GM21367 (cell line): ENCODE measurements around the gene SF3B6.
"Not testable (repeated sequence)": the region's sequence is repeated elsewhere in the genome, so short reads cannot be mapped to it uniquely, and the experiment has no call there.

ENCODE experiments used
- ATAC-seq: cut with Tn5 transposase; IDR thresholded peaks from one replicate; pipeline ENCODE4 v1.9.1; 2021; ENCODE audit not compliant: unreplicated experiment

Gene SF3B6

GRCh38 chr2:24054366-24055010 lies 21.6 kb downstream of the SF3B6 start:
- no peak for ATAC-seq

- no peak for ATAC-seq
Observed at GRCh38 chr2:24052951-24053350, 23.2 kb downstream of the SF3B6 start.

DNA sequence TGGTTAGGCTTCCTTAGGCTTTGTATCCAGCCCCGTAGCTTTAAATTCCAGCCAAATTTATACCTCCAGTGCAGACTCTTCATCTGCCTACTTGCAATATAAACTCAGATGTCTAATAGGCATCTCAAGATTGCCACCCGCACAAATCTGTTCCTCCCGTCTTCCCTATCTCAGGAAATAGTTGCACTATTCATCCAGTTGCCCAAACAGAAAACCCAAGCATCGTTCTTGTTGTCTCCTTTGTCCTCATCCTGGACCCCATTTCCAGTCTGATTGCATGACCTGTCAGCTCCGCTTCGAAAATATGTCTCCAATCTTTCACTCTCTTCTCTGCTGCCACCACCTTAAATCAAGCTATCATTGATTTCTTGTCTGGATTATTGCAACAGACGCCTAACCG lies 24.3 kb downstream of the SF3B6 start:
- ATAC-seq: no peak

- no peak for ATAC-seq
Observed at GRCh38 chr2:24050041-24050979, 25.8 kb downstream of the SF3B6 start.

GRCh38 chr2:24049485-24050021 lies 26.6 kb downstream of the SF3B6 start, which contains the start of gene FKBP1B:
FKBP1B (plus strand) TSS chr2:24049741; CDS start chr2:24049850, 109 bp downstream.
- no peak for ATAC-seq

DNA sequence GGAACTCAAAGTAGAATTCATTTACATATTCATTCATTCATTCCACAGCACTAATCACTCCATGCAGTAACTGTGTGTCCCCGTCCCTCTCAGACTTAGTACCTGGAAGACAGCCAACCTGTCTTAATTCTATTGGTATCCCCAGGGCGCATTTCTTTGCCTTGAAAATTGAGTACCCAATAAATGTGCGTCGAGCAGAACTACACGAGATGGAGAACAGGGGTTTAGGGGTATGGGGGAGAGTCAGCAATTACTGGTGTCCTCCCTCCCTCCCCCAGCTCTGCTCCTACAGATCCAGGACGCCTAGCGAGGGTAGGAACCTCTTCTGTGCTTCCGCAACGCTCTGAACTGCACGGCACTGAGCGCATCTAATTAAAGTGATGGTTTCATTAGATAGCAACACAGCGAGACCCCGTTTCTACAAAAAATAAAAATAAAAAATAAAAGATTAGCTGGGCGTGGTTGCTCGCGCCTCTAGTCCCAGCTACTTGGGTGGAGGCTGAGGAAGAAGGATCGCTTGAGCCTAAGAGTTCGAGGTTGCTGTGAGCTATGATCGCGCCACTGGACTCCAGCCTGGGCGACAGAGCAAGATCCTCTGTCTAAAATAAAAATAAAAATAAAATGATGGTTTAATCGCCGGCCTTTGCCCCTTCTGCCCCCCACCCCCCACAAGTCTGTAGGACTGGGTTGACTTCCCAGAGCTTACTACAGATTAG lies 27.2 kb downstream of the SF3B6 start:
- no peak for ATAC-seq

- no peak for ATAC-seq
Observed at GRCh38 chr2:24047703-24048033, 28.5 kb downstream of the SF3B6 start.

DNA sequence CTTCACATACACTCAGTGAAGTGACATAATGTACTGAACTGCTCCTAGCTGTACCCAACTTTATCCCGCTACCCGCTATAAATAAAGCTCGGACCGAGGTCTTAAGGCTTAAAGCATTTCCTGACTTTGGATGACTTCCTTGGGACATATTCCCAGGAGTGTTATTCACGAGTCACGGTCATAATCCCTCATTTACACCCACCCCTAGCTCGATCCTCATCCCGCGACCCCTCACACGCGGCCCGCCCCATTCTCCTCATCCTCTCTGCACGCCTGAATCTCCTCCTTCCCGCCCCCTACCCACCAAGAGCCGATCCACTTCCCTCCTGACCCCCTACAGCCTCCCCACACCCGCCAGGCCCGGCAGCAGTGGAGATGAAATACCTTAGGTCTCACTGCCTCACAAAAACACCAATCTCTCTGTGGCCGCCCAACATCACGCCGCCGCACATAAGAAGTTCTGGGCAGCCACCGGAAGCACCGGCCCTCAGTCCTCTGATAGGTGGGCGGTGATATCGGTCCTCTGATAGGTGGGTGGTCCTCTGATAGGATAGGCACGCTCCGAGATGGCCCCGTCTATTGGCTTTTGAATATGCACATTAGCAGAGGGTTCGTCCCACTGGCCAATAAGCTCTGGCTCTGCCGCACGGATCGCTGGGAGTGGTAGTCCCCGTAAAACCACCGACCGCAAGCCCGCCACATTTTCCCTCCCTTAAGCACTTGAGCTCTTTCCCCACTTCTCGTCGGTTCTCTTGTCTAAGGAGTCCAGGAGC lies 29.0 kb downstream of the SF3B6 start, which contains the start of gene WDCP:
Gene WDCP, minus strand, starts transcription at position 462 of the 773 bp plus-strand sequence. CDS start 7,897 bp downstream, outside the sequence.
- peak; percentile 99 for ATAC-seq

- no peak for ATAC-seq
Observed at GRCh38 chr2:24046599-24046929, 29.6 kb downstream of the SF3B6 start.

DNA sequence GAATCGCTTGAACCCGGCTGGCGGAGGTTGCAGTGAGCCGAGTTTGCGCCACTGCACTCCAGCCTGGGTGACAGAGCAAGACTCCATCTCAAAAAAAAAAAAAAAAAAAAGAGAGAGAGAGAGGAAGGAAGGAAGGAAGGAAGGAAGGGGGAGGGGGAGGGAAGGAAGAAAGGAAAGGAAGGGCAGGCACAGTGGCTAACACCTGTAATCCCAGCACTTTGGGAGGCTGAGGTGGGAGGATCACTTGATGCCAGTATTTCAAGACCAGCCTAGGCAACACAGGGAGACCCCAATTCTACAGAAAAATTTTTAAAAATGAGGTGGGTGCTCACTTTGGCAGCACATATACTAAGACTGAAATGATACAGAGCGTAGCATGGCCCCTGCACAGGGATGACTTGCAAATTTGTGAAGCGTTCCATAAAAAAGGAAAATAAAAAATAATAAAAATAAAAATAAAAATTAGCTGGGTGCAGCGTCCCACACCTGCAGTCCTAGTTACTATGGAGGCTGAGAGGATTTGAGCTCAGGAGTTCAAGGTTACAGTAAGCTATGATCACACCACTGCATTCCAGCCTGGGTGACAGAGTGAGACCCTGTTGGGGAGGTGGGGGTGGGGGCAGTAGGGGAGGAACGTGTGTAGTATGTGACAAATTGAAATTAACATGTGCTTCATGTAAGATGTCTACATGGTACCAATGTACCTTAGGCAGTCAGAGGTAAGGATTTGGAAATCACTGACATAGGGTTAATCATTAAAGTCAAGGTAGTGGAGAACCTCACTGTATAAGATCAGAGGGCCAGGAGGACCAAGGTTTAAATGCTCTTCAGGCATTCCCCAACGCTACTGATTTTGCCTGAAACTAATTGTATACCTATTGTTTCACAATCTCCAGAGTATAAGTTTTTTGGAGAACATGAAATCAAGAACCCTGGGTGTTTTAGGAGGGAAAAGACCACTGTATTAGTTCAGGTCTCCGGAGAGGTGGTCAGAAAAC lies 30.3 kb downstream of the SF3B6 start:
- no peak for ATAC-seq

- not testable (repeated sequence) for ATAC-seq
Observed at GRCh38 chr2:24043133-24043532, 33.0 kb downstream of the SF3B6 start.

GRCh38 chr2:24040511-24040910 lies 35.6 kb downstream of the SF3B6 start:
- ATAC-seq: no peak

GRCh38 chr2:24038786-24039499 lies 37.2 kb downstream of the SF3B6 start:
- no peak for ATAC-seq

GRCh38 chr2:24026233-24026632 lies 49.9 kb downstream of the SF3B6 start:
- ATAC-seq: no peak

DNA sequence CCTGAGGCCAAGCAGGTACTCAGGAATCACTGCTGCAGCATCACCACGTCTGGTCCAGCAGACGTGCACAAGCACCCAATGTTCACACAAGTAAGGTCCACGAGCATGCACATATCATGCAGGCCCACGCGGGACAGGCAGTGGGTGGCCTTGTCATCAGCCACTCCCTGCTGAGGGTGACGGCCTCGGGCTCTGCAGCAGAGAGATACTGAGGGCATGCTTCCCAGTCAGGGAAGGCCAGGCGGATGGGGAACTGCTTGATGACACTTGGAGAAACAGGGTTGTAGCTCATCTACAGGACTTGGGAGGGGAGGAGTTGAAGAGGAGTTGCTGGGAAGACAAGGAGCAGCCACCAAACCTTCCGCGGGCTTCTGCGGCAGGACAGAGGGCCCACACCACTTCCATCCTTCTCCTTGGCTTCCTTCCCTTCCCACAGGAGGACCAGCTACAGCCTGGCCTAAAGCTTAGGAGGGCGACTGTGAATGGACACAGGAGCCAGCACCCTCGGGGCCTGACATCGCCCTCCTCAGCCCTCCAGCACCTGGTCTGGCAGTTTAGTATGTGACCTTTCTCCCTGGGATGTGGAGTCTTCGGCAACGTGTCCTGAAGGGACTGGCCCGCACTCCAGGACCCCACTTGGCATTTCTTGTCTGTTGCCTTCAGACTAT lies 51.0 kb downstream of the SF3B6 start:
- ATAC-seq: no peak

DNA sequence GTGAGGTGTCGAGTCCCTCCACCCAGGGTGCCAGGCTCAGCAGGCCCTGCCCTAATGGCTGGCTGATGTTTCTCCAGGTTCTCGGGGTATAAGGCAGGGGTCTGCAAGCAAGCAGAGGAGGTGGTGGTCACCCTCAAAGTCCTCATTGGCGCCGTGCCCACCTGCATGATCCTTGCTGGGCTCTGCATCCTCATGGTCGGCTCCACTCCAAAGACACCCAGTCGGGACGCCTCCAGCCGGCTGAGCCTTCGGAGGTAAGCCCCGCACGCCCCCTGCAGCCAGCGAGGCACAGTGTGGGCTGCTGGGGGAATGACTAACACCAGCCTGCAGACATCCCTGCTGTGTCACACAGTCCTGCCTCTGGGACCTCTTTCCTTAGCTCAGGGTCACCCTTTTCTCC lies 52.1 kb downstream of the SF3B6 start:
- ATAC-seq: no peak

GRCh38 chr2:24022975-24023575 lies 53.1 kb downstream of the SF3B6 start:
- ATAC-seq: no peak
